HL-60 (cell line): ENCODE data around the gene AGAP1.

ENCODE experiments used
- GABPA ChIP-seq: IDR thresholded peaks from 2 replicates; pipeline ENCODE4 v1.6.1; 2012; ENCODE audit warnings: low read depth
- TF ChIP-seq, protein P1 (sequence below): IDR thresholded peaks from one replicate; pipeline ENCODE4 v1.5.1; 2011; ENCODE audit warnings: low read length, control low read depth, inconsistent platforms; ENCODE audit not compliant: insufficient read depth

DNA sequence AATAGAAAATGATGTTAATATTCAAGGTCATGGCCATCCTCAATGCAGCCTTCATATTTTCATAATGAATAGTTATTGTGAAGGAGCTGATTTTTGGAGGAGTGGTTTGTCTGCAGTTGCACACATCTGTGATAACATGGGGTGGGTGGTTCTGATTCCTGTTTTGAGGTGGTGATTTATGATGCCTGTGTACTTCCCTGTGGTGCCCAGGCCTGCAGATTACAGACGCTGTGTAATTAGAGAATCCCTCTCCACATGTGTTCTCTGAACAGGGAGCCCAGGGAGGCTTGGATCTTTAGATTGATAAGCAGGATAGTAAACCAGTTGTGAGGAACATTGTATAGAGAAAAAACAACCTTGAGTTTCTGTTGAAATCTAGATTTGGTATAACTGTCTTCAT lies 117.5 kb downstream of the AGAP1 start:
- no peak for TF ChIP-seq GABPA
- TF ChIP-seq, protein P1, sequence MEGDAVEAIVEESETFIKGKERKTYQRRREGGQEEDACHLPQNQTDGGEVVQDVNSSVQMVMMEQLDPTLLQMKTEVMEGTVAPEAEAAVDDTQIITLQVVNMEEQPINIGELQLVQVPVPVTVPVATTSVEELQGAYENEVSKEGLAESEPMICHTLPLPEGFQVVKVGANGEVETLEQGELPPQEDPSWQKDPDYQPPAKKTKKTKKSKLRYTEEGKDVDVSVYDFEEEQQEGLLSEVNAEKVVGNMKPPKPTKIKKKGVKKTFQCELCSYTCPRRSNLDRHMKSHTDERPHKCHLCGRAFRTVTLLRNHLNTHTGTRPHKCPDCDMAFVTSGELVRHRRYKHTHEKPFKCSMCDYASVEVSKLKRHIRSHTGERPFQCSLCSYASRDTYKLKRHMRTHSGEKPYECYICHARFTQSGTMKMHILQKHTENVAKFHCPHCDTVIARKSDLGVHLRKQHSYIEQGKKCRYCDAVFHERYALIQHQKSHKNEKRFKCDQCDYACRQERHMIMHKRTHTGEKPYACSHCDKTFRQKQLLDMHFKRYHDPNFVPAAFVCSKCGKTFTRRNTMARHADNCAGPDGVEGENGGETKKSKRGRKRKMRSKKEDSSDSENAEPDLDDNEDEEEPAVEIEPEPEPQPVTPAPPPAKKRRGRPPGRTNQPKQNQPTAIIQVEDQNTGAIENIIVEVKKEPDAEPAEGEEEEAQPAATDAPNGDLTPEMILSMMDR, result no peak
